ENCODE data around the gene MRPL1.

DNA sequence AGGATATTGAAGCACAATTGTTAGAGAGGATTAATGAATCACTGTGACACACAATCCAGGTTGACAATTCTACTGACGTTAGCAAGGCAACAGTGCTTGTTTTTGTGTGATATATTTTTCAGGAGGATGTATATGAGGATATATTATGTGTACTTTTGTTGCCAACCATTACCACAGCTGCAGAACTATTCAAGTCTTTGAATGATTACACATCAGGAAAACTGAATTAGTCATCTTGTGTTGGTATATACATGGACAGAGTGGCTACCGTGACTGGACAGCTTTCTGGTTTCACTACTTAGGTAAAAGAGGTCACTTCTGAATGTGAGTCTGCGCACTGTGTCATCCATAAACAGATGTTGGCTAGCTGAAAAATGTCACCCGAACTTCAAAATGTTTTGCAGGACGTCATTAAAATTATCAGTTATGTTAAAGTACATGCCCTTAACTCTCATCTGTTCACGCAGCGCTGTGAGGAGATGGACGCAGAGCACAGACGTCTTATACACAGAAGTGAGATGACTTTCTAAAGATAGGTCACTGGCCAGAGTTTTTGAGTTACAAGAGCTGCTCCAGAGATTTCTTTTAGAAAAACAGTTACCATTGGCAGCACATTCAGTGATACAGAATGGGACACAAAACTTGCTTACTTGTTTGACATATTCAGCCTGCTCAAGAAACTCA lies 69.0 kb downstream of the MRPL1 start:
- TF ChIP-seq, protein P1, sequence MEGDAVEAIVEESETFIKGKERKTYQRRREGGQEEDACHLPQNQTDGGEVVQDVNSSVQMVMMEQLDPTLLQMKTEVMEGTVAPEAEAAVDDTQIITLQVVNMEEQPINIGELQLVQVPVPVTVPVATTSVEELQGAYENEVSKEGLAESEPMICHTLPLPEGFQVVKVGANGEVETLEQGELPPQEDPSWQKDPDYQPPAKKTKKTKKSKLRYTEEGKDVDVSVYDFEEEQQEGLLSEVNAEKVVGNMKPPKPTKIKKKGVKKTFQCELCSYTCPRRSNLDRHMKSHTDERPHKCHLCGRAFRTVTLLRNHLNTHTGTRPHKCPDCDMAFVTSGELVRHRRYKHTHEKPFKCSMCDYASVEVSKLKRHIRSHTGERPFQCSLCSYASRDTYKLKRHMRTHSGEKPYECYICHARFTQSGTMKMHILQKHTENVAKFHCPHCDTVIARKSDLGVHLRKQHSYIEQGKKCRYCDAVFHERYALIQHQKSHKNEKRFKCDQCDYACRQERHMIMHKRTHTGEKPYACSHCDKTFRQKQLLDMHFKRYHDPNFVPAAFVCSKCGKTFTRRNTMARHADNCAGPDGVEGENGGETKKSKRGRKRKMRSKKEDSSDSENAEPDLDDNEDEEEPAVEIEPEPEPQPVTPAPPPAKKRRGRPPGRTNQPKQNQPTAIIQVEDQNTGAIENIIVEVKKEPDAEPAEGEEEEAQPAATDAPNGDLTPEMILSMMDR (IDR thresholded peaks at IDR 0.05), result no peak
- no peak for TF ChIP-seq POLR2A (IDR thresholded peaks at IDR 0.05)

Data from lower leg skin (tissue), 3 donors.